ENCODE data around the gene ATF6. TPM values are rescaled to one million over a fixed set of nuclear protein-coding genes. Genes with fewer than 3 reads are reported as not detected.
A peak's percentile ranks its signal among the peaks of the same experiment; 100 is the strongest.

Gene ATF6
- total and polyA plus RNA-seq, 9 of the 15 experiments (the other 6 are each of a cell fraction or from before 2014, with no cell fraction given) = 11.7 to 32.4 (median 20.4) TPM

GRCh38 chr1:161749509-161750407, 16.4 kb upstream of the ATF6 start, which contains the start of gene DUSP12 (continued):
- TF ChIP-seq RREB1 (CRISPR knock-in tag; IDR thresholded peaks at IDR 0.05) (peak; percentile 43; the same call in 1 of the 2 replicates), BRF2 (IDR thresholded peaks at IDR 0.05; ENCODE audit: borderline replicate concordance, insufficient read depth, insufficient read length) (no peak), SMAD3 (CRISPR knock-in tag; conservative IDR thresholded peaks at IDR 0.05) (no peak), NFYB (IDR thresholded peaks at IDR 0.05; ENCODE audit: extremely low read depth, insufficient read length) (no peak), ZNF347 (CRISPR knock-in tag; IDR thresholded peaks at IDR 0.05; ENCODE audit: low read depth) (no peak), KLF10 (CRISPR knock-in tag; IDR thresholded peaks at IDR 0.05) (no peak), BDP1 (IDR thresholded peaks at IDR 0.05; ENCODE audit: insufficient read depth, insufficient read length) (no peak), FOXJ3 (CRISPR knock-in tag; IDR thresholded peaks at IDR 0.05) (no peak), ZNF253 (CRISPR knock-in tag; conservative IDR thresholded peaks at IDR 0.05) (no peak), ZNF512 (tag; IDR thresholded peaks at IDR 0.05) (no peak), NRF1 (conservative IDR thresholded peaks at IDR 0.05 in 1 of 2, IDR thresholded peaks at IDR 0.05 in 1 of 2) (peak; percentile 37 to 56; a peak in 3 of 4 replicates), ZSCAN29 (IDR thresholded peaks at IDR 0.05) (no peak), BRF1 (IDR thresholded peaks at IDR 0.05; ENCODE audit: borderline replicate concordance, extremely low read depth, insufficient read length) (no peak), ZNF445 (CRISPR knock-in tag; IDR thresholded peaks at IDR 0.05; ENCODE audit: low read depth) (no peak), ZNF316 (IDR thresholded peaks at IDR 0.05) (peak; percentile 54), ZNF75A (CRISPR knock-in tag; IDR thresholded peaks at IDR 0.05) (no peak), MYNN (IDR thresholded peaks at IDR 0.05) (no peak), MYNN (CRISPR knock-in tag; IDR thresholded peaks at IDR 0.05) (no peak), HMGN3 (IDR thresholded peaks at IDR 0.05; ENCODE audit: borderline replicate concordance, extremely low read depth, insufficient read length, low read depth, low read length) (no peak), FOXA3 (CRISPR knock-in tag; conservative IDR thresholded peaks at IDR 0.05 in 1 of 2, IDR thresholded peaks at IDR 0.05 in 1 of 2) (no peak), SMARCE1 (IDR thresholded peaks at IDR 0.05) (no peak)
